ENCODE measurements around the gene NEUROG2. TPM values are rescaled to one million over a fixed set of nuclear protein-coding genes. Genes with fewer than 3 reads are reported as not detected.
"Not testable (repeated sequence)": the region's sequence is repeated elsewhere in the genome, so short reads cannot be mapped to it uniquely, and the experiment has no call there.

Gene NEUROG2
- total and polyA plus RNA-seq, 9 of the 15 experiments (the other 6 are each of a cell fraction or from before 2014, with no cell fraction given) = 0.07 TPM; not detected in 7

DNA sequence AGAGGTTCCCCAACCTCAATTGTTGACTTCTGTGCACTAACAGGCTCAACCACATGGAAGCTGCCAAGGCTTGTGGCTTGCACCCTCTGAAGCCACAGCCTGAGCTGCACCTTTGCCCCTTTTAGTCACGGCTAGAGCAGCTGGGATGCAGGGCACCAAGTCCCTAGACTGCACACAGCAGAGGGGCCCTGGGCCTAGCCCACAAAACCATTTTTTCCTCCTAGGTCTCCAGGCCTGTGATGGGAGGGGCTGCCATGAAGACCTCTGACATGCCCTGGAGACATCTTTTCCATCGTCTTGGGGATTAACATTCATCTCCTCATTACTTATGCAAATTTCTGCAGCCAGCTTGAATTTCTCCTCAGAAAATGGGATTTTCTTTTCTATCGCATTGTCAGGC lies 25.2 kb downstream of the NEUROG2 start:
- ATAC-seq; H3K4me1 ChIP-seq (replicated peaks in 1 of 2; ENCODE audit: control insufficient read depth in 2 of 2, insufficient read depth in 2 of 2, low read length in 2 of 2); DNase-seq (ENCODE audit: extremely low read depth in 1 of 4, low spot score in 3 of 4); BruUV-seq (replicated peaks); CTCF ChIA-PET (ENCODE audit: low intra/inter-chr PET ratio); H3K36me3 ChIP-seq (ENCODE audit: control insufficient read depth, insufficient read depth, low read length); H2AFZ ChIP-seq (ENCODE audit: low read depth, low read length); in situ Hi-C loops (cut with MboI); H3K9me3 ChIP-seq (replicated peaks; ENCODE audit: control insufficient read depth, insufficient read depth, low read depth, low read length); H3K79me2 ChIP-seq (ENCODE audit: control insufficient read depth, insufficient read depth, low read length); H3K4me3 ChIP-seq; H3K9ac ChIP-seq (ENCODE audit: insufficient read depth in 1 of 2, low read depth in 2 of 2, low read length in 2 of 2); H3K9me1 ChIP-seq (ENCODE audit: control insufficient read depth, insufficient read depth, low read length); FAIRE-seq; intact Hi-C loops (cut with micrococcal nuclease); H4K20me1 ChIP-seq (replicated peaks; ENCODE audit: control insufficient read depth, insufficient read depth, low read length); H3K27me3 ChIP-seq (ENCODE audit: control insufficient read depth in 2 of 2, insufficient read depth in 2 of 2, low read length in 2 of 2); H3K4me2 ChIP-seq (ENCODE audit: insufficient read depth, low read length); H3K27ac ChIP-seq (ENCODE audit: extremely low read depth, low read depth, low read length); POLR2A ChIA-PET: not testable (repeated sequence)
- 7% methylated on average over 2 of the region's 3 CpGs for WGBS (ENCODE audit: insufficient coverage, low coverage, missing lambda C conversion rate)

DNA sequence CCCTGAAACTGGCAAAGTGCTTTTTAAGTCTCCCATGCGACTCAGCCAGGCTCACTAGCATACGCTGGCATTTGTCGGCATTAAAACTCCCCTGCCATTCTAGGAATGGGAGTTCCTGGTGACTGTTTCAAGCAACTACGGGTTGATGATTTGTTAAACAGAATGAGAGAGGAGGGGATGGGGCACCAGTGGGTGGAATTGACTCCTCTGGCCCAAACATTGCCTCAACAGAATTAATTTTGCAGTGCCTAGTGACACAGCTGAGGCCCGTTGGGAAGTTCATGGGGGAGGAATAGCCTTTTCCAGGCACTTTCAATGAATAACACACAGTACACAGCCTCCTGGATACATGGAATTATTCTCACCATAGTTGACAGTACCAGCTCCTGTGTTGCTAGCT lies 30.1 kb downstream of the NEUROG2 start:
- Histone ChIP-seq H3K27me3 (ENCODE audit: control insufficient read depth in 2 of 2, insufficient read depth in 2 of 2, low read length in 2 of 2) (no peaks in the 10 kb centered on the region), H3K9me3 (replicated peaks; ENCODE audit: control insufficient read depth, insufficient read depth, low read depth, low read length) (no peaks in the 10 kb centered on the region), H3K79me2 (ENCODE audit: control insufficient read depth, insufficient read depth, low read length) (no peaks in the 10 kb centered on the region), H3K9me1 (ENCODE audit: control insufficient read depth, insufficient read depth, low read length) (no peaks in the 10 kb centered on the region), H3K4me2 (ENCODE audit: insufficient read depth, low read length) (no peak overlapping the region), H3K4me3 (no peak overlapping the region), H3K27ac (ENCODE audit: extremely low read depth, low read depth, low read length) (no peak overlapping the region), H3K9ac (ENCODE audit: insufficient read depth in 1 of 2, low read depth in 2 of 2, low read length in 2 of 2) (no peak overlapping the region), H3K4me1 (replicated peaks in 1 of 2; ENCODE audit: control insufficient read depth in 2 of 2, insufficient read depth in 2 of 2, low read length in 2 of 2) (no peaks in the 10 kb centered on the region), H4K20me1 (replicated peaks; ENCODE audit: control insufficient read depth, insufficient read depth, low read length) (no peaks in the 10 kb centered on the region), H3K36me3 (ENCODE audit: control insufficient read depth, insufficient read depth, low read length) (no peaks in the 10 kb centered on the region), H2AFZ (ENCODE audit: low read depth, low read length) (no peak overlapping the region)
- intact Hi-C loops (cut with micrococcal nuclease) (no loop called here), in situ Hi-C loops (cut with MboI) (no loop called here)
- ChIA-PET CTCF (ENCODE audit: low intra/inter-chr PET ratio) (no interaction called here), POLR2A (interaction anchor here (0.6 kb wide), 1 partner anchor 62 kb away, joined by 3 read pairs; no protein-coding TSS in a partner anchor)
- FAIRE-seq (no peak), ATAC-seq (no peak), DNase-seq (ENCODE audit: extremely low read depth in 1 of 4, low spot score in 3 of 4) (no peak)
- WGBS (ENCODE audit: insufficient coverage, low coverage, missing lambda C conversion rate) = 6% methylated on average over 5 of the region's 5 CpGs
- no TSS peak for BruUV-seq (replicated peaks)
- TF ChIP-seq GABPA (tag; conservative IDR thresholded peaks at IDR 0.05; ENCODE audit: low read depth) = no peak
- TF ChIP-seq PHF20 (IDR thresholded peaks at IDR 0.05; ENCODE audit: partially characterized antibody) = no peak
- no peak for TF ChIP-seq MEF2D (tag; conservative IDR thresholded peaks at IDR 0.05; ENCODE audit: low read depth)
- no peak for TF ChIP-seq ZKSCAN8 (CRISPR knock-in tag; IDR thresholded peaks at IDR 0.05)
- no peak for TF ChIP-seq U2AF2 (optimal IDR thresholded peaks at IDR 0.05; ENCODE audit: low read depth, low read length)
- no peak for TF ChIP-seq NR2C2 (CRISPR knock-in tag; IDR thresholded peaks at IDR 0.05)
- no peak for TF ChIP-seq NR2C2 (tag; IDR thresholded peaks at IDR 0.05)
- no peak for TF ChIP-seq HDAC3 (IDR thresholded peaks at IDR 0.05; ENCODE audit: borderline replicate concordance, partially characterized antibody)
- TF ChIP-seq SIX5 (IDR thresholded peaks at IDR 0.05; ENCODE audit: borderline replicate concordance in 1 of 2, insufficient read depth in 1 of 2, low read depth in 1 of 2, low read length in 2 of 2) = no peak
- TF ChIP-seq PBX2 (CRISPR knock-in tag; IDR thresholded peaks at IDR 0.05; ENCODE audit: low read depth) = no peak
- TF ChIP-seq PBX2 (tag; conservative IDR thresholded peaks at IDR 0.05; ENCODE audit: low read depth) = no peak
- TF ChIP-seq RBM14 (IDR thresholded peaks at IDR 0.05; ENCODE audit: borderline replicate concordance, insufficient read depth, low read depth, low read length) = no peak
- no peak for TF ChIP-seq ARID1B (IDR thresholded peaks at IDR 0.05)
- TF ChIP-seq TSC22D4 (tag; IDR thresholded peaks at IDR 0.05) = no peak

All from K562 (cell line).